HFF-Myc (cell line): ENCODE results near the gene PPHLN1.

Experiments used
- DNase-seq: peaks from one replicate; pipeline ENCODE4 v3.0.0-alpha.2; 2011; ENCODE audit warnings: low read depth; ENCODE audit errors: extremely low read depth
- H3K4me3 ChIP-seq: replicated peaks from 2 replicates; pipeline ENCODE4 v1.5.1; 2011; ENCODE audit warnings: low read depth, mild to moderate bottlenecking, control low read depth, low read length
- CTCF ChIP-seq: IDR thresholded peaks from 2 replicates; pipeline ENCODE4 v1.5.1; 2012; ENCODE audit warnings: mild to moderate bottlenecking, low read depth, low read length, control low read depth; ENCODE audit errors: missing control alignments

Gene PPHLN1

GRCh38 chr12:42283739-42284138, 42.2 kb upstream of the PPHLN1 start:
- H3K4me3 ChIP-seq = no peak overlapping the region
- no peak for TF ChIP-seq CTCF
- DNase-seq = no peak

- DNase-seq = no peak
Measured at GRCh38 chr12:42284157-42284556, 41.8 kb upstream of the PPHLN1 start.

GRCh38 chr12:42284876-42285275, 41.1 kb upstream of the PPHLN1 start:
- DNase-seq = no peak
- no peak for TF ChIP-seq CTCF
- no peak overlapping the region for H3K4me3 ChIP-seq

More at GRCh38 chr12:42284157-42284556, 41.8 kb upstream of the PPHLN1 start:
- TF ChIP-seq CTCF = no peak
- no peak overlapping the region for H3K4me3 ChIP-seq

GRCh38 chr12:42285431-42285830, 40.5 kb upstream of the PPHLN1 start:
- no peak overlapping the region for H3K4me3 ChIP-seq
- no peak for TF ChIP-seq CTCF
- DNase-seq = no peak

- no peak for DNase-seq
- TF ChIP-seq CTCF = no peak
- H3K4me3 ChIP-seq = no peak overlapping the region
Measured at GRCh38 chr12:42286741-42287140, 39.2 kb upstream of the PPHLN1 start.

GRCh38 chr12:42288544-42288943, 37.4 kb upstream of the PPHLN1 start:
- no peak overlapping the region for H3K4me3 ChIP-seq
- TF ChIP-seq CTCF = no peak
- DNase-seq = no peak

GRCh38 chr12:42291680-42292079, 34.3 kb upstream of the PPHLN1 start:
- DNase-seq = no peak
- TF ChIP-seq CTCF = no peak
- H3K4me3 ChIP-seq = no peak overlapping the region
